Ishikawa (cell line): ENCODE data around the gene TEAD1.

ENCODE experiments used
- CEBPB ChIP-seq: IDR thresholded peaks from 2 replicates; pipeline ENCODE4 v1.6.1; 2012
- CREB1 ChIP-seq: IDR thresholded peaks from 2 replicates; pipeline ENCODE4 v1.6.1; 2012; ENCODE audit warnings: low read depth
- EGR1 ChIP-seq: IDR thresholded peaks from 2 replicates; pipeline ENCODE4 v1.6.1; 2012
- EP300 ChIP-seq: IDR thresholded peaks from 2 replicates; pipeline ENCODE4 v1.6.1; 2012; ENCODE audit warnings: borderline replicate concordance
- FOXM1 ChIP-seq: IDR thresholded peaks from 2 replicates; pipeline ENCODE4 v1.6.1; 2012; ENCODE audit warnings: low read depth, borderline replicate concordance
- MAX ChIP-seq: IDR thresholded peaks from 2 replicates; pipeline ENCODE4 v1.6.1; 2012
- NFIC ChIP-seq: IDR thresholded peaks from 2 replicates; pipeline ENCODE4 v1.6.1; 2012
- RAD21 ChIP-seq: IDR thresholded peaks from 2 replicates; pipeline ENCODE4 v1.6.1; 2012; ENCODE audit warnings: low read depth
- REST ChIP-seq: IDR thresholded peaks from 2 replicates; pipeline ENCODE4 v1.6.1; 2012; ENCODE audit warnings: low read depth, mild to moderate bottlenecking
- TAF1 ChIP-seq: IDR thresholded peaks from 2 replicates; pipeline ENCODE4 v1.6.1; 2012; ENCODE audit warnings: low read depth, mild to moderate bottlenecking
- TCF12 ChIP-seq: IDR thresholded peaks from 2 replicates; pipeline ENCODE4 v1.6.1; 2012; ENCODE audit warnings: low read depth
- TEAD4 ChIP-seq: IDR thresholded peaks from 2 replicates; pipeline ENCODE4 v1.6.1; 2012
- USF1 ChIP-seq: IDR thresholded peaks from 2 replicates; pipeline ENCODE4 v1.6.1; 2012
- YY1 ChIP-seq: IDR thresholded peaks from 2 replicates; pipeline ENCODE4 v1.6.1; 2012; ENCODE audit warnings: low read depth
- ZBTB7A ChIP-seq: IDR thresholded peaks from 2 replicates; pipeline ENCODE4 v1.6.1; 2012; ENCODE audit warnings: low read depth

The TEAD1 gene

GRCh38 chr11:12762696-12763324, 88.6 kb downstream of the TEAD1 start:
- no peak for TF ChIP-seq CEBPB
- no peak for TF ChIP-seq NFIC
- TF ChIP-seq USF1: no peak

- TF ChIP-seq YY1: no peak
- no peak for TF ChIP-seq CREB1
- TF ChIP-seq CEBPB: no peak
- TF ChIP-seq RAD21: no peak
- TF ChIP-seq TAF1: no peak
- TF ChIP-seq ZBTB7A: no peak
- no peak for TF ChIP-seq NFIC
- no peak for TF ChIP-seq FOXM1
- TF ChIP-seq EP300: no peak
- TF ChIP-seq USF1: no peak
- no peak for TF ChIP-seq REST
- TF ChIP-seq MAX: no peak
- TF ChIP-seq TCF12: no peak
- no peak for TF ChIP-seq EGR1
- no peak for TF ChIP-seq TEAD4
These were observed 90.1 kb downstream of the TEAD1 start for GRCh38 chr11:12764187-12764914.

- TF ChIP-seq USF1 (no peak), ZBTB7A (no peak), TAF1 (no peak), RAD21 (no peak), CREB1 (no peak), NFIC (no peak), EGR1 (no peak), FOXM1 (no peak), REST (no peak), EP300 (no peak), CEBPB (no peak), YY1 (no peak), TCF12 (no peak), MAX (no peak), TEAD4 (no peak)
These were observed 91.2 kb downstream of the TEAD1 start for GRCh38 chr11:12765428-12765827.

- TF ChIP-seq FOXM1 (no peak), RAD21 (no peak), CREB1 (no peak), MAX (no peak), TAF1 (no peak), EGR1 (no peak)
These were observed 92.8 kb downstream of the TEAD1 start for GRCh38 chr11:12767027-12767426.

- TF ChIP-seq RAD21: no peak
- no peak for TF ChIP-seq USF1
- TF ChIP-seq YY1: no peak
- TF ChIP-seq CREB1: no peak
- no peak for TF ChIP-seq EGR1
- TF ChIP-seq CEBPB: no peak
- TF ChIP-seq NFIC: no peak
- TF ChIP-seq ZBTB7A: no peak
- TF ChIP-seq FOXM1: no peak
- no peak for TF ChIP-seq MAX
- TF ChIP-seq TCF12: no peak
- no peak for TF ChIP-seq EP300
- no peak for TF ChIP-seq TEAD4
- no peak for TF ChIP-seq TAF1
- TF ChIP-seq REST: no peak
These were observed 93.4 kb downstream of the TEAD1 start for GRCh38 chr11:12767577-12767976.
